Left cardiac atrium (tissue), 4 donors: ENCODE measurements around the gene KRT6A. TPM values are rescaled to one million over a fixed set of nuclear protein-coding genes. Genes with fewer than 3 reads are reported as not detected.
"Not testable (repeated sequence)": the region's sequence is repeated elsewhere in the genome, so short reads cannot be mapped to it uniquely, and the experiment has no call there.

Experiments
- ATAC-seq, 2 donors: fragments of 200-7000 bp; cut with Tn5 transposase; one replicate each; pipeline ENCODE4 v1.9.1; 2020; ENCODE audit warnings: mild to moderate bottlenecking in 2 of 2, moderate library complexity in 2 of 2
- DNase-seq: peaks from one replicate; pipeline ENCODE4 v3.0.0-alpha.2; 2020
- intact Hi-C, 2 donors: fragments of 100-400 bp; cut with DNase I; formaldehyde crosslinking; loops; one replicate each; pipeline versions ENCODE4 v1.14.1 to v1.15.1; 2022 to 2023
- total RNA-seq, 2 donors: library from RNA; stranded (reverse); fragmentation: NEBNext Ultra II Directional; extraction: Animal tissue kit (Norgen Biotek cat#: 25700); gene quantifications; one replicate each; pipeline ENCODE4 v1.2.1, GENCODE V29; 2021
- donor health status: DM: no; HTN: yes; CAD: no.
- donor health status: DM: no; HTN: yes; CAD: no; lungs with severe emphysema.
- donor health status: DM: yes; HTN: yes; CAD: no.
- donor health status: Dilated cardiomyopathy.

The KRT6A gene
- total RNA-seq, 2 donors from 2014 or later = 0.24 to 1.2 TPM

DNA sequence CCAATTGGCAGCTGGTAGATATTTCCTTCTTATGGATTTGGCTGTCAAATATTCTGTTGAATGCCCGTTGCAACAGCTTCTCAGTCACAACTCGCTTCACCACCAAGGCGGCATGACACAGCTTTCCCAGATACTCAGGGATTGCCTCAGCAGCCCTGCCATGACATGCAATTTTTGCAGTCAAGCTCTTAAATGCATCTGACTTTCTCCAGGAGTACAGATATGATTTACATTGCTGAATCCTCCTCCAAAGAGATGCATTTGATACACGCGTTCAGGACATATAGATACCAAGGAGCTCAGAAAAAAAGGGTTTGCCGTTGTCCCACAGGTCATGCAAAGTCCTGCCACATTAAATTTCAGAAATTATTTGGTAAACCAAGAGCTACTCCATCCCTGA lies 20.7 kb upstream of the KRT6A start:
- no peak for DNase-seq
- ATAC-seq = no peak
- intact Hi-C loops = no loop called here

DNA sequence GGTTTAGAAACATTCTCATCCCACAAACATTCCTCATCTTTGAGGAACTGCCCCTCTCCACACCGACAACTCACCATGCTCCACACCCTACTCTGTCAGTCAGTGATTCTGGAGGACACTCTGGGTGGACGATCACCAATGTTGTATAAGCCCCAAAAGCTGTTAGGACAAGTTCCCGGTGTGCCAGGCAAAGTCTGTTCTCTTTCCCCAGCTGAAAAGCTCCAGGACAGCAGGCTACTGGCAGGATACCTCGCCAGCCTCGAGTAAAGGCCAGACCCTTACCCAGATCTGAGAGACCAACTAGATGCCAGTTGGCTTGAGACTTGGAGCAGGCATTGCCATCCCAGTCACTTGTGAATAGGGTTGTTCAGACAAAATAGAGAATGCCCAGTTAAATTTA lies 15.2 kb upstream of the KRT6A start:
- no peak for ATAC-seq
- intact Hi-C loops = loop anchor here in 1 of 2 donors (5.0 kb wide), 2 partner anchors 126 to 351 kb away; no protein-coding TSS in a partner anchor
- DNase-seq = no peak

DNA sequence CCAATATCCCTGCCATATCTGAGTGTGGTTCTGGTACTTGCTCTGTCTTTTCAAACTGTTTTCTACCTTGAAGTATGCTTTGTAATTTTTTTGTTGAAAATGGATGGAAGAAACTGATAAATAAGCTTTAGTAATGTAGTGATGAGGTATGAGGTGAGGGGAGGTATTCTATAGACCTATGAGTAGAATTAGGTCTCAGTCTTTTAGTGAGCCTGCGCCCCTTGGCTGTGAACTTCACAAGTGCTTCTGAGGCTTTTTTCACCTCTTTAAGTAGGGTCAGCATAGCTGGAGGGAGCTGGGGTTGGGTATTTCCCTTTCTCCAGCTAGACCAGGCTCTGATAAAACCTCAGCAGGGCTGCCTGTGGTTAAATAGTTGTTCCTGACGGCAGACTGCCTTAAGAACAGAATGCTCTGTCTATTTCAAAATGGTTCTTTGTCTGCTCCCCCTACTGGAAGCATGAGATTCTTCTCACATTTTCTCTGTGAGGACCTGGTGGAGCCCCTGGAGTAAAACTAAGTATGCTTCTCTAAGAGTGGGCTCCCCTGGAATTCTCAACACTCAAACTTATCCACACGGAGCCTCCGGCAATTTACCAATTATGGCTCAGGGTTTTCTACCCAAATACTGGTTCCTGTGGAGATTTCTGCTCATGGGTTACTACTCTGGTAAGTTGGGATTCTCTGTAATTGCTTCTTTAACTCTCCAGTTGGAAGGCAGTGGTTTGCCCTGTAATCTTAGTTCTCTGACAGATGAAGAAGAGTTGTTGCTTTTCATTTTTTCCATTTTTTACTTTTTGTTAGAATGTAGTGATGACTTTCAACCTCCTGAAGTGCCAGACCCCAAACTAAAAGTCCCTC lies 14.0 kb upstream of the KRT6A start:
- no peak for DNase-seq
- intact Hi-C loops = loop anchor here in 1 of 2 donors (5.0 kb wide), 2 partner anchors 125 to 350 kb away; no protein-coding TSS in a partner anchor
- ATAC-seq = peak; percentile 68 to 77

DNA sequence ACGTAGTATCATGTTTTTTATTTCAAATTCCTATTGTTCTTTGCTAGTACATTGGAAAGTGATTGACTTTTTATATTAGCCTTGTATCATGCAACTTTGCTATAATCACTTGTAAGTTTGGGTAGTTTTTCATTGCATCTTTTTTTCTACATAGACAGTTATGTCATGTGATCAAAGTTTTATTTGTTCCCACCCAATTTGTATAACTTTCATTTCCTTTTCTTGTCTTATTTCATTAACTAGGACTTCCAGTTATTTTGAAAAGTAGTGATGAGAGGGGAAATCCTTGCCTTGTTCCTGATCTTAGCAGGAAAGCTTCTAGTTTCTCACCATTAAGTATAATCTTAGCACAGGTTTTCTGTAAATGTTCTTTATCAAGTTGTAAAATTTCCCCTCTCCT lies 9.8 kb upstream of the KRT6A start:
- intact Hi-C loops = no loop called here
- ATAC-seq = no peak
- no peak for DNase-seq

DNA sequence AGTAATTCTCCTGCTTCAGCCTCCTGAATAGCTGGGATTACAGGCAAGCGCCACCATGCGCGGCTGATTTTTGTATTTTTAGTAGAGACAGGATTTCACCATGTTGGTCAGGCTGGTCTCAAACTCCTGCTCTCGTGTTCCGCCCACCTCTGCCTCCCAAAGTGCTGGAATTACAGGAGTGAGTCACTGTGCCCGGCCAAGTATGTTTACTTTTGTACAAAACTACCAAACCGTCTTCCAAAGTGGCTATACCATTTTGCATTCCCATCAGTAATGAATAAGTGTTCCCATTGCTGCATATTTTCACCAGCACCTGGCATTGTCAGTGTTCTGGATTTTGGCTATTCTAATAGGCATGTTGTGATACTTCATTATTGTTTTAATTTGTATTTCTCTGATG lies 8.4 kb upstream of the KRT6A start:
- intact Hi-C loops = no loop called here
- no peak for ATAC-seq
- DNase-seq = no peak

DNA sequence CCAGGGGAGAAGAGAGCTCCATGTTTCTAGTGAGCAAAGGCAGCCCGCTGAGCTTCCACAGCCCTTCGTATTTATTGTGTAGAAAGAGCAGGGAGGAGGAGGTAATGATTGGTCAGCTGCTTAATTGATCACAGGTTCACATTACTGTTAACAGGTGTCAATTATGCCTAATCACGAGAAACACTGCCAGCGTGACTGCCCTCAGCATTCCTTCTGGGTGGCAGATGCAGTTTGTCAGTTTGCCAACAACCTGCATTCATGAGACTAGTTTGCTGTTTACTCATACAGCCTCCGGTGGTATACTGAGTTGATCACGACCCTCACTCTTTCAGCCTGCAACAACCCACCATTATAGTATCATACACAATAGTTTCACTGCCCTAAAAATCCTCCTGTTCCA lies 7.5 kb upstream of the KRT6A start:
- ATAC-seq, intact Hi-C loops, DNase-seq: not testable (repeated sequence)

DNA sequence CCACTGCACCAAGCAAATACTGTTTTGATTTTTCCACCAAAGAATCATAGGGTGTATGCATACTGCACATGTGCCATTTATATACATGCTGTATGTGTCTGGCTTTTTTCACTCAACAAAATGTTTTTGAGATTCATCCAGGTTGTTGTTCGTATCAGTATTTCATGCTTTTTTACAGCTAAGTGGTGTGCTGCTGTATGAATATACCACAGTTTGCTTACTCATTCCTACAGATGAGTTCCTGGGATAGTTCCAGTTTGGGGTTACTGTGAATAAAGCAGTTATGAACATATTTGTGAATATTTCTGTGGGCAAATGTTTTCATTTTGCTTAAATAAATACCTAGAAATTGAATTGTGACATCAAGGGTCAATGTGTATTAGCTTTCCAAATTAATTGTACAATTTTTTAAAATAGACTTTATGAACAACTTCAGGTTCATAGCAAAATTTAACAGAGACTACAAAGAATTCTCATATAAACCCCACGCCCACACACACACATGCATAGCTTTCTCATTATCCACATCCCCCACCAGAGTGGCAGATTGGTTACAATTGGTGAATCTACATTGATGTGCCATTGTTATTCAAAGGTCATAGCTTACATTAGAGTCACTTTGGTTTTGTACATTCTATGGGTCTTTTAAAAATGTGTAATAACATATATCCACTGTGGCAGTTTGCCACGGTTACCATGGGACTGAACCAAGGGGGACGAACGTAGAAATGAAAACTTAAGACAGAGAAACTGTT lies 6.9 kb upstream of the KRT6A start:
- intact Hi-C loops = no loop called here
- ATAC-seq (no peak), DNase-seq (no peak)

DNA sequence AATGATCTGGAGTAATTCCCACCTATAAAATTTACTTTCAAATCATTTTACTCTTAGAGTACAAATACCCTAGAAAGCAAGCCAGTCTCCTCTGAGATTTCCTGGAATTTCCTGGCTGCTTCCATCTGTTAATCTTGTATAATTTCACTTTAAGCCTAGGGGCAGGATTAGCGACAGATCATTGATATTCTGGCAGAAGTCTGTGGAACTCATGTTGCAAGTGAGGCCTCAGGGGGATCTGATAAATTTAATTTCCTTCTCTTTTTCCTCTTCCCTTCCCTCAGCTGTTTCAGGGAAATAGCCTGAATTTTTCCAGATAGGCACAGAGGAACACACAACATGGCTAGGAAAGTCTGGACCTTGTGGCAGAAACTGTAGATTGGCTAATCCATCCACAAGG lies 5.9 kb upstream of the KRT6A start:
- intact Hi-C loops = no loop called here
- DNase-seq (no peak), ATAC-seq (no peak)

DNA sequence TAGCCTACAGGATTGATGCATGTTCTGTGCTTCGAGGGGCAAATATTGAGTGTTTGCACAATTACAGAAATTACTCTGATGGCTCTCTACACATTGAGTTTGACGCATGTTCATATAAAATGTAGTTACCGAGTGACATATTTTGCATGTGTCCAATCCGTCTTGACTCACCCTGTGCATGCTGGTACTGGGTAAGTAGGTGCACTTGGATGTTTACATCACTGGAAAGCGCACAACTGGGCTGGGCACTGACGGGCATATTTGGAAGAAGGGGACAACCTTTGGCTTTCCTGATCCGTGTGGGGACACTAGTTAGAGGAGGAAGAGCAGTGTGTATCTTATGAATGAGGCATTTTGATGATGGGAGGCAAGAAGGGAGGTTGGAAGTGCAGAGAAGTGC lies 4.9 kb upstream of the KRT6A start:
- no peak for DNase-seq
- intact Hi-C loops = no loop called here

DNA sequence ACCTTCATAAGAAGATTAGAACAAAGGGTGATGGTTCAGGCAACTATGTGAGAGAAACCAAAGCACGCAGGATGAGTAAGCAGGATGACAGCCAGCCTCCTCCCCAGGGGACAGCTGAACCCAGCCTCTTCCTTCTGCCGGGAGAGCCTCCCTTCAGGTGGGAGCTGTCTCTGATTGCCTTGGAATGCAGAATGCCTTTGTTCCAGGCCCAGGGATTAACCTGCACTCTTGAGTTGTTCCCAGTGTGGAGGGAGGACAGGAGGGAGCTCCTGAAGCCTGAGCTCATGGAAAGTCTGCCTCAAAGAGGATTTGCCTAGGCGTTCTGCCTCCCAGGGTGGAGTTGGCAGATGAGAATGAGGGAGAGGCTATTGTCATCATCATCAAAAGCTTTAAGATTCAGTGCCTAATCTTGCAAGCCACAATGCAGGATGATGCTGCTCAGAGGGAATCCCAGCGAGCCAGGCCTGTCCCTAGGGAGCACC lies 3.6 kb upstream of the KRT6A start:
- intact Hi-C loops = no loop called here
- peak in 1 of 2 donors; percentile 63 for ATAC-seq
- DNase-seq = no peak

More for the DNA sequence above, 4.9 kb upstream of the KRT6A start:
- no peak for ATAC-seq

DNA sequence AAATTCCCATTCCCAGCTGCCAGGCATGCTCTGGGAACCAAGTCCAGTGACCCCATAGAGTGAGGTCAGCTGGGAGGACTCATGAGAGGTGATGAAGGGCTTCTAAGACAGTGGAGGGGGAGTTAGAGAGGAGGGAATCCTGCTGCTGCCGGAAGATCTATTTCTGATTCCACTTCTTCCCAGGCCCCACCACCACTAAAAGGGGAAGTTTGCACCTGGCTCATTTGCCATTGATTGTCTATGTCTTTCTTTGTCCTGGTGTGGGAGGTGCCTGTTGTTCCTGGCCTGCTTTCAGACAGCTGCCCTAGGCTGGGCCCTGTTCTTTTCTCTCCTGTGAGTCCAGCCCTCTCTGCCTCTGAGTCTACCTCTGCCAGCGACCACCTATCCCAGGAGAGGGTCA lies 3.0 kb upstream of the KRT6A start:
- no peak for DNase-seq
- intact Hi-C loops = no loop called here
- ATAC-seq = peak in 1 of 2 donors; percentile 24

DNA sequence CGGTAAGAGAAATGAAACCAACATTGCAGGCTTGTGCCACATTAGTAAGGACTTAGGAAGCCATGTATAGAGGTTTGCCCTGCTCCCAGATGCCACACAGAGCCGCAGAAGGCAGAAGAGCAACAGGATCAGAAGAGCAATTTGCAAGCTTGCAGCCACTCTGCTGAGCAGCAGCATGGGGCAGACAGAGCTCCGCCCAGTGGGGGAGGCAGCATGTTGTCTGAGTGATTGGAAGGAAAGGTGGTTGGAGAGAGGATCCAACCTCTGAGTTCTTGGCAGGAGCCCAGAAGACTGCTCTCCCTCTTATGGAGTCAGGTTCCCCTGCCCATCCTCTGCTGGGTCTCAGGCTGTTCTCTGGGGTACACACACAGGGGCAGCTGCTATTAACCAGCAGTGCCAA lies 2.3 kb upstream of the KRT6A start:
- intact Hi-C loops = no loop called here
- peak; percentile 31 to 79 for ATAC-seq
- DNase-seq = no peak

DNA sequence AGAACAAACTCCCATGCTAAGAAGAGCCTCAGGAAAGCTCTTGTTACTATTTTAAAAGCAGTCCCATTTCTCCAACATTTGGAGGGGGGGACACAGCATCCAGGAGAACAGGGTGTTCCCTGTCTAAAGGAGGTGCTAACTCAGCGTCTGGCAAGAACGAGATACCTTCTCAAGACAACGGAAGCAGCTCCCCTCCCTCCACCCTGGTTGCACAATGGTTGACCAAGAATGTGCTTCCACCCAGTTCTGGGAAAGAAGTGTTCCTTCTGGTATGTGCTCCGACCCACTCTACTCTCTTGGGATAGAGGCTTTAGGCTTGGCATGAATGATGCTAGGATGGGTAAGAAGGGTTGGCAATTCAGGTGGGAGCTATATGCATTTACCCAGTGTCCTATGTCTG lies 1.5 kb upstream of the KRT6A start:
- peak; percentile 51 to 78 for ATAC-seq
- intact Hi-C loops = no loop called here
- peak; percentile 57 for DNase-seq

DNA sequence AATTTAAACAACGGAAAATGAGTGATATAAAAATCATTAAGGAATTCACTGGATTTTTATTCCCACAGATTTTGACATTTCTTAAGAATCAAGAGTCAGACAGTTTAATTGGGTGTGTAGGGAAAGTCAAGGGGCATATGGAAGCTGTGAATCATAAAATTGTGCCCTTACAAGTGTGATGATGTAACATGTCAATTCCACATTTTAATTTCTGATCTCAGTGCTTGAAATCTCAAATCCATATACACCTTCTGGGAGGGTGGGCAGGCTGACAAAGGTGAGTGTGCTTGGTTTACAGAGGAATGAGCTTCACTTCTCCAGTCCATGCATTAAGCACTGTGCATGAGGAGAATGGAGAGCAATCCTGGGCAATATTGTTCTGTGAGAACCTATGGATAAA lies 1.0 kb upstream of the KRT6A start:
- DNase-seq = no peak
- ATAC-seq = no peak
- intact Hi-C loops = no loop called here

DNA sequence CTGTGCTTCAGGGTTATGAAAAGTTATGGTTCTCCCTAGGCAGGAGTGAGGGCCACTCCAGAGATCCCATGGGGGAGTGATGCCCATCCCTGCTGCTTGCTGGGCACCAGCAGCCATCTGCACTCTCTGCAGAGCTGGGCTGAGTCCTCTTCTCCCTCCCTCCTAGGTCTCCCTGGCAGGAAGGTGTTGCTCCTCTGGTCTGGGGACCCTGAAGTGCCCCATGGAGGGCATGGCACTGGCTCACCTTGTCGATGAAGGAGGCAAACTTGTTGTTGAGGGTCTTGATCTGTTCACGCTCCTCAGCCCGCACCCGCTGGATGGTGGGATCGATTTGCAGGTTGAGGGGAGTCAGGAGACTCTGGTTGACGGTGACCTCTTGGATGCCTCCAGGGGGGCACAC lies 652 bp downstream of the KRT6A start:
- ATAC-seq, DNase-seq, intact Hi-C loops: not testable (repeated sequence)

DNA sequence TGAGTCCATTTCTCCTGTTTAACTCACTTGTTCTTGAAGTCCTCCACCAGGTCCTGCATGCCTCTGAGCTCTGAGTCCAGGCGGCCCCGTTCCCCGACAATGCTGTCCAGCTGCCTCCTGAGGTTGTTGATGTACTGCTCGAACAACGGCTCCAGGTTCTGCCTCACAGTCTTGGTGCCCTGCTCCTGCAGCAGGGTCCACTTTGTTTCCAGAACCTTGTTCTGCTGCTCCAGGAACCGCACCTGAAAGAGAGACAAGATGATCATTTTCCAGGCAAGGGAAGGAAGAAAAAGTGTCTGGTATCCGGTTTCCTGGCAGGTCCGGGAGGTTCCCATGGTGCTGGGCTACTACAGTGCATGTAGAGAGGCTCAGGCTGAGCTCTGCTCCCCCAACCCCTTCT lies 1.6 kb downstream of the KRT6A start:
- ATAC-seq, intact Hi-C loops: not testable (repeated sequence)

DNA sequence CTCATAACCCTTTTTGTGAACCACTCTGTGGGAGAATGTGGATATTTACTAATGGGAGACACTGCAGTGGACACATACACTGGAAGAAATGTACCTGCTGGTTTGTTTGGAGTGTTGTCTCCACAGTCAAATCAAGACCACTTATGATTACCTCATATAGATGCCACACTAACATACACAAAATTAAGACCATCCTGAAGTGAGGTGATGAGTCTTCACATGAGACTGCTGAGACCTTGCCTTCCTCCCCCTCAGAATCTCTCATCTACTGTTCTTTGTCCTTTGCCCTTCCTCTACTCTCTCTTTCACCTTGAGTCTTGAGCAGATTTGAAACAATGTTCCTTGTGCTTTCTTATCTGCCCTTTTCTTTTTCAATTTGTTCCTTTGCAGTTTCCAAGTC lies 4.3 kb downstream of the KRT6A start:
- DNase-seq (no peak), ATAC-seq (no peak)
- intact Hi-C loops = no loop called here

More for the DNA sequence above, 1.6 kb downstream of the KRT6A start:
- DNase-seq = not testable (repeated sequence)

DNA sequence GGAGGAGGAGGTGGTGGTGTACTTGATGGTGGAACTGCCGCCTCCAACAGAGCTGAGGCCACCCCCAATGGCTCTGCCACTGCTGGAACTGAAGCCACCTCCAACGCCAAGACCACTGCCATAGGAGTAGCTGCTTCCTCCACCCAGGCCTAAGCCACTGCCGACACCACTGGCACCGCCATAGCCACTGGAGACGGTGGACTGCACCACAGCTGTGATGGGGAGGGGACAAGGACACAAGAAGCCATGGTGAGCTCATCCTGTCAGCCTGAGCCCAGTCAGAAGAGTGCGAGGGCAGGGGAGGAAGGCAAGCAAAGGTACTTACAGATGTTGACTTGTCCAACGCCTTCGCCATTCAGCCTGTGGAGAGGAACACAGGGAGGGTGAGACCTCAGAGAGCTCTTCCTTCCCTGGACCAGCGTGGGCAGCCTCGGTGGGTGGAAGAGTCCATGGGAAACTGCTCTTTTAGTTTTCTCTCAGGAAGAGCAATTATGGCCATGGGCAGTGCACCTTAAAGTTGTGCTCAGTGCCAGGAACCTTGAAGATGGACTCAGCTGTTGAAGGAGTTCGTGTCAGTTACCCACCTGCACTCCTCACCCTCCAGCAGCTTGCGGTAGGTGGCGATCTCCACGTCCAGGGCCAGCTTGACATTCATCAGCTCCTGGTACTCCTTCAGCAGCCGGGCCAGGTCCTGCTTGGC lies 5.2 kb downstream of the KRT6A start:
- DNase-seq, ATAC-seq, intact Hi-C loops: not testable (repeated sequence)

DNA sequence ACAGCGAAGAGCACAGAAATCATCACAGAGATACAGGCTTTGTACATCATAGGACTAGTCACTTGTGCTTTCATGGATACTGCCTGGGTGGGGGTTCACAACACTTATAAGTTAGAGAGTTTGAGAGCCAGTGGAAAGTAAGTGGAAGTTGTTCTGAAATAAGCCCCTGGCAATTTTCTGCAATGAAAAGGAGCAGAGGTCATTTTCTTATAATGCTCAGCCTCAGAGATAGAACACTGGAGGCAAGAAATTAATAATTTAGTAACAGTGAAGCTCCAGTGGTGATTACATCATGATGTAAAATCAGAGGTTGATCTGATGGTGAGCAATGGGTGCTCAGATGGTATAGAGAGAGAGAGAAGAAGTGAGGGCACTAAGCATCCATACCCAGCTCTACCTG lies 5.8 kb downstream of the KRT6A start:
- intact Hi-C loops = no loop called here
- no peak for ATAC-seq
- DNase-seq = no peak
